GM12878 (cell line): ENCODE data around the gene SYNJ2. TPM values are rescaled to one million over a fixed set of nuclear protein-coding genes. Genes with fewer than 3 reads are reported as not detected.

Experiments
- ATAC-seq: fragments of 200-7000 bp; cut with Tn5 transposase; 3 replicates; pipeline ENCODE4 v1.9.1; 2020; ENCODE audit warnings: mild to moderate bottlenecking, moderate library complexity
- BruUV-seq: library from RNA; stranded (reverse); fragments of 400-500 nt; replicated peaks from 2 replicates; lab custom pipeline; 2021; lab: Mats Ljungman, UMichigan
- CTCF ChIA-PET: fragments of 300-600 bp; sonication (Branson Sonifier 250); formaldehyde crosslinking; extraction: SDS; loops from one replicate; lab custom pipeline; 2021; ENCODE audit warnings: inconsistent platforms; lab: Yijun Ruan, JAX
- POLR2A ChIA-PET: fragments of 350-600 bp; formaldehyde crosslinking; extraction: SDS; loops from one replicate; lab custom pipeline; 2021; ENCODE audit warnings: inconsistent platforms; lab: Charles Lee
- RAD21 ChIA-PET: fragments of 300-600 bp; sonication (Branson Sonifier 250); formaldehyde crosslinking; loops from one replicate; lab custom pipeline; 2023; ENCODE audit warnings: antibody characterized with exemption; ENCODE audit not compliant: unreplicated experiment; lab: Charles Lee
- SMC1A ChIA-PET: fragments of 300-600 bp; sonication (Branson Sonifier 250); formaldehyde crosslinking; loops from one replicate; lab custom pipeline; 2023; ENCODE audit not compliant: unreplicated experiment, uncharacterized antibody; lab: Charles Lee
- DNase-seq: peaks from one replicate; pipeline ENCODE4 v3.0.0-alpha.2; 2011; ENCODE audit warnings: low read depth, low spot score
- FAIRE-seq: peaks from 3 replicates; lab custom pipeline; 2011; peaks lifted over from hg19 to GRCh38; lab: Jason Lieb, UNC
- H2AFZ ChIP-seq: 2 replicates; pipeline ENCODE4 v1.6.0; 2011; ENCODE audit warnings: low read depth, low read length, control low read depth; ENCODE audit not compliant: control insufficient read depth
- H3K27ac ChIP-seq: 2 replicates; pipeline ENCODE4 v1.5.1; 2011; ENCODE audit warnings: control low read depth; ENCODE audit not compliant: control insufficient read depth, insufficient read depth
- H3K27me3 ChIP-seq, 2 experiments: replicated peaks in 1 of 2; 2 replicates each; pipeline versions ENCODE4 v1.6.0 to v1.6.1; 2011; ENCODE audit warnings: low read length in 1 of 2; ENCODE audit not compliant: control insufficient read depth in 2 of 2, insufficient read depth in 2 of 2
- H3K36me3 ChIP-seq, 2 experiments: 2 replicates each; pipeline ENCODE4 v1.5.1; 2011; ENCODE audit warnings: low read length in 1 of 2; ENCODE audit not compliant: control insufficient read depth in 2 of 2, insufficient read depth in 2 of 2
- H3K4me1 ChIP-seq: 2 replicates; pipeline ENCODE4 v1.6.1; 2011; ENCODE audit warnings: mild to moderate bottlenecking, low read length, moderate library complexity, mixed read lengths; ENCODE audit not compliant: control insufficient read depth, insufficient read depth
- H3K4me2 ChIP-seq: 2 replicates; pipeline ENCODE4 v1.6.0; 2011; ENCODE audit warnings: control low read depth; ENCODE audit not compliant: control insufficient read depth, insufficient read depth
- H3K4me3 ChIP-seq: fragments of 200-600 bp; sonication (generic); 2 replicates; pipeline ENCODE4 v1.5.1; 2016
- H3K79me2 ChIP-seq: 2 replicates; pipeline ENCODE4 v1.6.0; 2011; ENCODE audit warnings: low read length; ENCODE audit not compliant: control insufficient read depth, insufficient read depth
- H3K9ac ChIP-seq: 2 replicates; pipeline ENCODE4 v1.8.0; 2011; ENCODE audit warnings: low read length, control low read depth, mixed read lengths; ENCODE audit not compliant: control insufficient read depth, insufficient read depth
- H3K9me3 ChIP-seq: replicated peaks from 3 replicates; pipeline ENCODE4 v1.5.1; 2011; ENCODE audit warnings: mild to moderate bottlenecking, low read length; ENCODE audit not compliant: control insufficient read depth, insufficient read depth
- H4K20me1 ChIP-seq: 2 replicates; pipeline ENCODE4 v1.6.0; 2011; ENCODE audit not compliant: control insufficient read depth, insufficient read depth
- CEBPB ChIP-seq, 2 experiments: fragments of 150-350 bp in 1 of 2; IDR thresholded peaks; 2 replicates each; pipeline ENCODE4 v1.6.1; 2012 to 2014; ENCODE audit warnings: low read depth in 2 of 2, low read length in 2 of 2, borderline replicate concordance in 1 of 2, inconsistent platforms in 1 of 2
- HDGF ChIP-seq: fragments of 450-650 bp; IDR thresholded peaks from 2 replicates; pipeline ENCODE4 v1.6.1; 2016; ENCODE audit warnings: antibody characterized with exemption
- IRF4 ChIP-seq: IDR thresholded peaks from 2 replicates; pipeline ENCODE4 v1.6.1; 2011; ENCODE audit warnings: low read depth, low read length
- JUNB ChIP-seq: IDR thresholded peaks from 2 replicates; pipeline ENCODE4 v1.6.1; 2016; ENCODE audit warnings: antibody characterized with exemption, mild to moderate bottlenecking
- MTA2 ChIP-seq: fragments of 450-650 bp; IDR thresholded peaks from 2 replicates; pipeline ENCODE4 v1.6.1; 2016; ENCODE audit warnings: low read depth, mild to moderate bottlenecking, moderate library complexity
- NFIC ChIP-seq: IDR thresholded peaks from 2 replicates; pipeline ENCODE4 v1.6.1; 2012; ENCODE audit warnings: low read depth, mild to moderate bottlenecking, inconsistent platforms, low read length, moderate library complexity
- NFXL1 ChIP-seq: fragments of 450-650 bp; IDR thresholded peaks from 2 replicates; pipeline ENCODE4 v1.6.1; 2017; ENCODE audit warnings: antibody characterized with exemption, mild to moderate bottlenecking, borderline replicate concordance
- POLR2A ChIP-seq: IDR thresholded peaks from 2 replicates; pipeline ENCODE4 v1.6.1; 2011; ENCODE audit warnings: low read depth, mild to moderate bottlenecking, low read length
- RB1 ChIP-seq: fragments of 450-650 bp; formaldehyde crosslinking; IDR thresholded peaks from 2 replicates; pipeline ENCODE4 v1.6.1; 2017; ENCODE audit warnings: mild to moderate bottlenecking, borderline replicate concordance
- SPI1 ChIP-seq: IDR thresholded peaks from 2 replicates; pipeline ENCODE4 v1.6.1; 2011; ENCODE audit warnings: low read depth, mild to moderate bottlenecking, low read length, moderate library complexity, borderline replicate concordance; ENCODE audit not compliant: insufficient read depth
- STAT1 ChIP-seq: fragments of 450-650 bp; conservative IDR thresholded peaks from 2 replicates; pipeline ENCODE4 v1.6.1; 2014; ENCODE audit warnings: antibody characterized with exemption, mild to moderate bottlenecking
- YBX1 ChIP-seq: fragments of 450-650 bp; IDR thresholded peaks from 2 replicates; pipeline ENCODE4 v1.6.1; 2016; ENCODE audit warnings: antibody characterized with exemption
- WGBS: methylation state at CpG from one replicate; pipeline ENCODE4 v1.1.6; 2016; ENCODE audit warnings: low lambda C conversion rate; ENCODE audit not compliant: insufficient replicate concordance, insufficient coverage; ENCODE audit errors: missing lambda C conversion rate; 5-methylcytosine and 5-hydroxymethylcytosine counted together
- in situ Hi-C: fragments of 300-500 bp; cut with MboI; formaldehyde crosslinking; loops from 9 replicates; pipeline ENCODE4 v1.14.3; 2018; ENCODE audit warnings: mixed read lengths
- intact Hi-C: fragments of 100-400 bp; cut with micrococcal nuclease; formaldehyde crosslinking; loops from one replicate; pipeline ENCODE4 v1.14.2; 2022; ENCODE audit not compliant: unreplicated experiment
- polyA plus RNA-seq, 11 experiments: library from polyadenylated mRNA; depleted of rRNA in 4 of 11; unstranded in 6 of 11; stranded (reverse) in 5 of 11; fragments of >200 nt; fragmentation: Nextera tagmentation in 4 of 11; fragmentation: Illumina TruSeq in 1 of 11; extraction: Ambion mirVana in 4 of 11; extraction: Trizol in 1 of 11; gene quantifications; 1 replicate in 1 of 11; 2 replicates in 10 of 11; pipeline versions ENCODE4 v1.2.1 to v1.2.3, GENCODE V29; 2011 to 2016; ENCODE audit warnings: inconsistent platforms in 2 of 11, missing spikeins in 2 of 11, low read depth in 1 of 11
- total RNA-seq, 4 experiments: library from RNA; depleted of rRNA in 3 of 4; stranded (reverse); fragments of >200 nt in 3 of 4; fragmentation: Illumina TruSeq in 1 of 4; extraction: Trizol in 1 of 4; gene quantifications; 2 replicates each; pipeline versions ENCODE4 v1.2.1 to v1.2.3, GENCODE V29; 2013 to 2021
- TF ChIP-seq, protein P1 (sequence below): IDR thresholded peaks from 2 replicates; pipeline ENCODE4 v1.6.1; 2012; ENCODE audit warnings: low read depth, low read length, improper control_type of control experiment
- TF ChIP-seq, protein P2 (sequence below): fragments of 450-650 bp; IDR thresholded peaks from 2 replicates; pipeline ENCODE4 v1.6.1; 2017; ENCODE audit warnings: borderline replicate concordance
- TF ChIP-seq, protein P3 (sequence below), 3 experiments: IDR thresholded peaks in 2 of 3; conservative IDR thresholded peaks in 1 of 3; 2 replicates each; pipeline ENCODE4 v1.5.1; 2011; ENCODE audit warnings: low read depth in 3 of 3, low read length in 3 of 3, mild to moderate bottlenecking in 3 of 3, control low read depth in 2 of 3, moderate library complexity in 2 of 3, inconsistent platforms in 1 of 3, mixed read lengths in 1 of 3; ENCODE audit not compliant: control insufficient read depth in 2 of 3, insufficient read depth in 1 of 3; ENCODE audit errors: extremely low read depth in 1 of 3
- TF ChIP-seq, protein P4 (sequence below): fragments of 150-350 bp; IDR thresholded peaks from 2 replicates; pipeline ENCODE4 v1.6.1; 2016; ENCODE audit warnings: low read depth, low read length
- TF ChIP-seq, protein P5 (sequence below): IDR thresholded peaks from 2 replicates; pipeline ENCODE4 v1.6.1; 2012; ENCODE audit warnings: low read depth, low read length, improper control_type of control experiment

SYNJ2 gene
- total and polyA plus RNA-seq, 10 of the 15 experiments (the other 5 are each of a cell fraction or from before 2014, with no cell fraction given) = 0.11 to 1.8 (median 0.57) TPM

DNA sequence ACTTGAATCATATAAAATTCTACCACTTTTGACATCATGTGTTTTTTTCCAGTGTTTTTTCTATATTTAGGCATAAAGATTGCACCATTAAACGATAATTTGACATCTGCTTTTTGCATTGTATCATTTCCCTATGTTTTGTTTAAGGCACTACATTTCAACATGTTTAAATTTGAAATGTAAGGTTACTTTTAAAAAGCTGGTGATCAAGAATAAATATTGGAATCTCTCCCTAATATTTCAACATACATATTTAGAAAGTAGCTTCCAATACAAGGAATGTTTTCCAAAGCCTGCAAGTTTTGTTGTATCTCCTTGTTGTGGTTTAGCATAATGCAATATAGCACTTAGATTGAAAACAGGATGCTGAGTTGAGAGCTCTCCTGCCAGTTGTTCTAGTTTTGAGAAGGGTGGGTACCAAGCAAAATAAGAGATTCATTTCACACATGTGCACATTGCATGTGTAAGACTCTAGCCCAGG is 76.5 kb downstream of the SYNJ2 start:
- intact Hi-C loops (no loop called here), in situ Hi-C loops (no loop called here)
- ChIA-PET SMC1A (no interaction called here), CTCF (interaction anchor here (0.8 to 2.3 kb wide), 2 partner anchors 14 to 16 kb away, joined by 4 to 5 read pairs; no protein-coding TSS in a partner anchor), POLR2A (no interaction called here), RAD21 (no interaction called here)
- H3K9ac ChIP-seq = no peak overlapping the region
- no peak overlapping the region for H2AFZ ChIP-seq
- FAIRE-seq = no peak
- no peaks in the 10 kb centered on the region for H3K27me3 ChIP-seq
- no peak overlapping the region for H3K4me2 ChIP-seq
- no peak overlapping the region for H3K27ac ChIP-seq
- no peak overlapping the region for H3K4me3 ChIP-seq
- no peaks in the 10 kb centered on the region for H3K36me3 ChIP-seq
- BruUV-seq = no TSS peak
- no peaks in the 10 kb centered on the region for H3K9me3 ChIP-seq
- no peaks in the 10 kb centered on the region; the same call in 1 of the 2 replicates for H3K4me1 ChIP-seq
- 39% methylated on average over 1 of the region's 1 CpG for WGBS
- ATAC-seq = no peak
- H3K79me2 ChIP-seq = no peaks in the 10 kb centered on the region
- no peaks in the 10 kb centered on the region for H4K20me1 ChIP-seq
- no peak for DNase-seq
- TF ChIP-seq JUNB (no peak), MTA2 (no peak), RB1 (no peak), SPI1 (no peak), CEBPB (IDR thresholded peaks at IDR 0.05; ENCODE audit: borderline replicate concordance in 1 of 2, low read depth in 2 of 2, low read length in 2 of 2) (no peak), NFIC (no peak), IRF4 (no peak), STAT1 (no peak), HDGF (no peak), NFXL1 (no peak), POLR2A (no peak), YBX1 (no peak)
- TF ChIP-seq, protein P1, sequence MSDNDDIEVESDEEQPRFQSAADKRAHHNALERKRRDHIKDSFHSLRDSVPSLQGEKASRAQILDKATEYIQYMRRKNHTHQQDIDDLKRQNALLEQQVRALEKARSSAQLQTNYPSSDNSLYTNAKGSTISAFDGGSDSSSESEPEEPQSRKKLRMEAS = no peak
- TF ChIP-seq, protein P2, sequence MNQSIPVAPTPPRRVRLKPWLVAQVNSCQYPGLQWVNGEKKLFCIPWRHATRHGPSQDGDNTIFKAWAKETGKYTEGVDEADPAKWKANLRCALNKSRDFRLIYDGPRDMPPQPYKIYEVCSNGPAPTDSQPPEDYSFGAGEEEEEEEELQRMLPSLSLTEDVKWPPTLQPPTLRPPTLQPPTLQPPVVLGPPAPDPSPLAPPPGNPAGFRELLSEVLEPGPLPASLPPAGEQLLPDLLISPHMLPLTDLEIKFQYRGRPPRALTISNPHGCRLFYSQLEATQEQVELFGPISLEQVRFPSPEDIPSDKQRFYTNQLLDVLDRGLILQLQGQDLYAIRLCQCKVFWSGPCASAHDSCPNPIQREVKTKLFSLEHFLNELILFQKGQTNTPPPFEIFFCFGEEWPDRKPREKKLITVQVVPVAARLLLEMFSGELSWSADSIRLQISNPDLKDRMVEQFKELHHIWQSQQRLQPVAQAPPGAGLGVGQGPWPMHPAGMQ = no peak
- TF ChIP-seq, protein P3, sequence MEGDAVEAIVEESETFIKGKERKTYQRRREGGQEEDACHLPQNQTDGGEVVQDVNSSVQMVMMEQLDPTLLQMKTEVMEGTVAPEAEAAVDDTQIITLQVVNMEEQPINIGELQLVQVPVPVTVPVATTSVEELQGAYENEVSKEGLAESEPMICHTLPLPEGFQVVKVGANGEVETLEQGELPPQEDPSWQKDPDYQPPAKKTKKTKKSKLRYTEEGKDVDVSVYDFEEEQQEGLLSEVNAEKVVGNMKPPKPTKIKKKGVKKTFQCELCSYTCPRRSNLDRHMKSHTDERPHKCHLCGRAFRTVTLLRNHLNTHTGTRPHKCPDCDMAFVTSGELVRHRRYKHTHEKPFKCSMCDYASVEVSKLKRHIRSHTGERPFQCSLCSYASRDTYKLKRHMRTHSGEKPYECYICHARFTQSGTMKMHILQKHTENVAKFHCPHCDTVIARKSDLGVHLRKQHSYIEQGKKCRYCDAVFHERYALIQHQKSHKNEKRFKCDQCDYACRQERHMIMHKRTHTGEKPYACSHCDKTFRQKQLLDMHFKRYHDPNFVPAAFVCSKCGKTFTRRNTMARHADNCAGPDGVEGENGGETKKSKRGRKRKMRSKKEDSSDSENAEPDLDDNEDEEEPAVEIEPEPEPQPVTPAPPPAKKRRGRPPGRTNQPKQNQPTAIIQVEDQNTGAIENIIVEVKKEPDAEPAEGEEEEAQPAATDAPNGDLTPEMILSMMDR (IDR thresholded peaks at IDR 0.05 in 2 of 3, conservative IDR thresholded peaks at IDR 0.05 in 1 of 3; ENCODE audit: control insufficient read depth in 2 of 3, extremely low read depth in 1 of 3, insufficient read depth in 1 of 3, low read depth in 3 of 3, low read length in 3 of 3) = no peak
- TF ChIP-seq, protein P4, sequence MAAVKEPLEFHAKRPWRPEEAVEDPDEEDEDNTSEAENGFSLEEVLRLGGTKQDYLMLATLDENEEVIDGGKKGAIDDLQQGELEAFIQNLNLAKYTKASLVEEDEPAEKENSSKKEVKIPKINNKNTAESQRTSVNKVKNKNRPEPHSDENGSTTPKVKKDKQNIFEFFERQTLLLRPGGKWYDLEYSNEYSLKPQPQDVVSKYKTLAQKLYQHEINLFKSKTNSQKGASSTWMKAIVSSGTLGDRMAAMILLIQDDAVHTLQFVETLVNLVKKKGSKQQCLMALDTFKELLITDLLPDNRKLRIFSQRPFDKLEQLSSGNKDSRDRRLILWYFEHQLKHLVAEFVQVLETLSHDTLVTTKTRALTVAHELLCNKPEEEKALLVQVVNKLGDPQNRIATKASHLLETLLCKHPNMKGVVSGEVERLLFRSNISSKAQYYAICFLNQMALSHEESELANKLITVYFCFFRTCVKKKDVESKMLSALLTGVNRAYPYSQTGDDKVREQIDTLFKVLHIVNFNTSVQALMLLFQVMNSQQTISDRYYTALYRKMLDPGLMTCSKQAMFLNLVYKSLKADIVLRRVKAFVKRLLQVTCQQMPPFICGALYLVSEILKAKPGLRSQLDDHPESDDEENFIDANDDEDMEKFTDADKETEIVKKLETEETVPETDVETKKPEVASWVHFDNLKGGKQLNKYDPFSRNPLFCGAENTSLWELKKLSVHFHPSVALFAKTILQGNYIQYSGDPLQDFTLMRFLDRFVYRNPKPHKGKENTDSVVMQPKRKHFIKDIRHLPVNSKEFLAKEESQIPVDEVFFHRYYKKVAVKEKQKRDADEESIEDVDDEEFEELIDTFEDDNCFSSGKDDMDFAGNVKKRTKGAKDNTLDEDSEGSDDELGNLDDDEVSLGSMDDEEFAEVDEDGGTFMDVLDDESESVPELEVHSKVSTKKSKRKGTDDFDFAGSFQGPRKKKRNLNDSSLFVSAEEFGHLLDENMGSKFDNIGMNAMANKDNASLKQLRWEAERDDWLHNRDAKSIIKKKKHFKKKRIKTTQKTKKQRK = no peak
- TF ChIP-seq, protein P5, sequence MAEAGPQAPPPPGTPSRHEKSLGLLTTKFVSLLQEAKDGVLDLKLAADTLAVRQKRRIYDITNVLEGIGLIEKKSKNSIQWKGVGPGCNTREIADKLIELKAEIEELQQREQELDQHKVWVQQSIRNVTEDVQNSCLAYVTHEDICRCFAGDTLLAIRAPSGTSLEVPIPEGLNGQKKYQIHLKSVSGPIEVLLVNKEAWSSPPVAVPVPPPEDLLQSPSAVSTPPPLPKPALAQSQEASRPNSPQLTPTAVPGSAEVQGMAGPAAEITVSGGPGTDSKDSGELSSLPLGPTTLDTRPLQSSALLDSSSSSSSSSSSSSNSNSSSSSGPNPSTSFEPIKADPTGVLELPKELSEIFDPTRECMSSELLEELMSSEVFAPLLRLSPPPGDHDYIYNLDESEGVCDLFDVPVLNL = no peak
